ENCODE measurements around the gene ZNF385C. TPM values are rescaled to one million over a fixed set of nuclear protein-coding genes. Genes with fewer than 3 reads are reported as not detected.

ZNF385C gene
- total RNA-seq, 1 experiment from 2014 or later = 1.1 TPM

DNA sequence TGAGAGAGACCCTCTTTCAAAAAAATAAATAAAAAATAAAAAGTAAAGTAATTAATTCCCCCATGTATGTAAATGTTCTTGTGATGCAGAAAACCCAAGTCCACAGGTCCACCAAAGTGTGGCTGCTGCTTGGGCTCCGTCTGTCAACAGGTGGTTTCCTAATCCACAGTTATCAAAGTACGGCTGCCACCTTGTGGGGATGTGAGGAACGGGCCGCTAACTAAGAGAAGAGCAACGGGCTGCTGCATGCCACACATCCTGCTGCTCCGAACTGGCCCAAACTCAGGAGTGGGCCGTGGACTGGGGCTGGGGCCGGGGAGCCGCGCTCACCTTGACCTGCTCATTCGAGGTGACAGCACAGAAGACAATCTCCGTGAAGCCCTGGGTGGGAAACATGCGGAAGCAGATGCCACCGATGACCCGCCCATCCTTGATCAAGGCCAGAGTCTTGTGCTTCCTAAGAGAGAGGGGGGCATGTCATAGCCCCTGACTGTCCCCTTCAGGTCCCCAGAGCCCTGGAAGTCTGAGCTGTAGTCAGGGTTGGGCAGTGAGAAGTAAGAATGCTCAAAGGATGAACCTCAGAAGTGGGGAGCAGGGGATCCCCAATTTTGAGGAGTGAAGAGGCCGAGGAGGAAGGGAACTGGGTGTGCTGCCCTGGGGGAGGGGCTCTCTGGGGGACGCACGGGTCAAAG lies 18.6 kb upstream of the ZNF385C start (continued):
- TF ChIP-seq, protein P1, sequence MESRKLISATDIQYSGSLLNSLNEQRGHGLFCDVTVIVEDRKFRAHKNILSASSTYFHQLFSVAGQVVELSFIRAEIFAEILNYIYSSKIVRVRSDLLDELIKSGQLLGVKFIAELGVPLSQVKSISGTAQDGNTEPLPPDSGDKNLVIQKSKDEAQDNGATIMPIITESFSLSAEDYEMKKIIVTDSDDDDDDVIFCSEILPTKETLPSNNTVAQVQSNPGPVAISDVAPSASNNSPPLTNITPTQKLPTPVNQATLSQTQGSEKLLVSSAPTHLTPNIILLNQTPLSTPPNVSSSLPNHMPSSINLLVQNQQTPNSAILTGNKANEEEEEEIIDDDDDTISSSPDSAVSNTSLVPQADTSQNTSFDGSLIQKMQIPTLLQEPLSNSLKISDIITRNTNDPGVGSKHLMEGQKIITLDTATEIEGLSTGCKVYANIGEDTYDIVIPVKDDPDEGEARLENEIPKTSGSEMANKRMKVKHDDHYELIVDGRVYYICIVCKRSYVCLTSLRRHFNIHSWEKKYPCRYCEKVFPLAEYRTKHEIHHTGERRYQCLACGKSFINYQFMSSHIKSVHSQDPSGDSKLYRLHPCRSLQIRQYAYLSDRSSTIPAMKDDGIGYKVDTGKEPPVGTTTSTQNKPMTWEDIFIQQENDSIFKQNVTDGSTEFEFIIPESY (IDR thresholded peaks at IDR 0.05; ENCODE audit: extremely low read depth, insufficient replicate concordance, low read length) = no peak
- no peak for TF ChIP-seq EGR1 (IDR thresholded peaks at IDR 0.05; ENCODE audit: low read depth)

DNA sequence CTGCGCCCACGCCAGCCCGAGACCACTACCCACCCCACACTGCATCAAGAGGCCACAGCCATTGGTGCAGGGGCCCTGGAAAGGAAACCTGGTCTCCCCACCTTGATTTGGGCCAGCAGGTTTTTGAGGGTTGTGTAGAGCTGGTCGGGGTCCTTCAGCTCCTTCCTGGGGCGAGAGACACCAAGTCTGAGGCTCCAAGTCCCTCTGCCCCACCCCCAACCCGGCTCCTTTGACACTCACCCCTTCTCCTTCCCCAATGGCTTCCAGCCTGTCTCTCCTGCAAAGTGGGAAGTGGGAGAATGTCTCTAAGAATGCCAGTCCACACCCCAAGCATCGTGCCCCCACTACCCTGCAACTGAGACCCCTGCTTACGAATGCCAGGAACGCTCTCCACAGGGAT lies 15.8 kb upstream of the ZNF385C start:
- ChIA-PET CTCF (interaction anchor here (1.1 to 1.6 kb wide), 2 partner anchors 46 to 89 kb away, joined by 3 read pairs; no protein-coding TSS in a partner anchor), POLR2A (no interaction called here), RAD21 (ENCODE audit: low non-redundant PET in 1 of 2, low total read pairs in 2 of 2, uncharacterized antibody in 2 of 2, unreplicated experiment in 2 of 2) (interaction anchor here in 1 of 2 experiments (1.3 kb wide), 1 partner anchor 88 kb away, joined by 3 read pairs; no protein-coding TSS in a partner anchor)
- H3K36me3 ChIP-seq (ENCODE audit: control insufficient read depth in 1 of 2, insufficient read depth in 2 of 2, low read length in 2 of 2) = peaks cover 3 to 11% of the 10 kb centered on the region in 2 experiments
- TF ChIP-seq, protein P1 (IDR thresholded peaks at IDR 0.05; ENCODE audit: extremely low read depth, insufficient replicate concordance, low read length) = no peak
- no peak for TF ChIP-seq ZNF274 (IDR thresholded peaks at IDR 0.05; ENCODE audit: low read depth, low read length)
- intact Hi-C loops (cut with micrococcal nuclease) = no loop called here
- no peaks in the 10 kb centered on the region for H3K79me2 ChIP-seq (ENCODE audit: insufficient read depth, low read length)
- H2AFZ ChIP-seq (ENCODE audit: low read depth, low read length, poor library complexity, severe bottlenecking) = no peak overlapping the region
- no peak overlapping the region for H3K9ac ChIP-seq (ENCODE audit: low read length)
- peaks cover 0 to 5% of the 10 kb centered on the region in 2 experiments; a peak in 1 of 4 replicates for H3K4me1 ChIP-seq (ENCODE audit: control insufficient read depth in 1 of 2, insufficient read depth in 2 of 2, low read length in 2 of 2)
- no peaks in the 10 kb centered on the region for H4K20me1 ChIP-seq (ENCODE audit: insufficient read depth)
- no peak for ATAC-seq
- H3K4me3 ChIP-seq (replicated peaks in 1 of 2; ENCODE audit: low read depth in 1 of 2, low read length in 2 of 2) = no peak overlapping the region
- H3K4me2 ChIP-seq (ENCODE audit: low read length) = no peak overlapping the region
- H3K9me3 ChIP-seq (ENCODE audit: control insufficient read depth in 1 of 2, insufficient read depth in 1 of 2, low read depth in 1 of 2, low read length in 2 of 2) = no peaks in the 10 kb centered on the region
- no peaks in the 10 kb centered on the region for H3K9me2 ChIP-seq (ENCODE audit: insufficient read depth)
- BruUV-seq (replicated peaks) = no TSS peak
- H3K27me3 ChIP-seq (ENCODE audit: insufficient read depth, low read length) = no peaks in the 10 kb centered on the region
- no peak for DNase-seq (ENCODE audit: low read depth, low spot score)
- no peak overlapping the region for H3K27ac ChIP-seq (ENCODE audit: low read depth, low read length)
